Measurements from ENCODE around the gene USP14.

Gene USP14

DNA sequence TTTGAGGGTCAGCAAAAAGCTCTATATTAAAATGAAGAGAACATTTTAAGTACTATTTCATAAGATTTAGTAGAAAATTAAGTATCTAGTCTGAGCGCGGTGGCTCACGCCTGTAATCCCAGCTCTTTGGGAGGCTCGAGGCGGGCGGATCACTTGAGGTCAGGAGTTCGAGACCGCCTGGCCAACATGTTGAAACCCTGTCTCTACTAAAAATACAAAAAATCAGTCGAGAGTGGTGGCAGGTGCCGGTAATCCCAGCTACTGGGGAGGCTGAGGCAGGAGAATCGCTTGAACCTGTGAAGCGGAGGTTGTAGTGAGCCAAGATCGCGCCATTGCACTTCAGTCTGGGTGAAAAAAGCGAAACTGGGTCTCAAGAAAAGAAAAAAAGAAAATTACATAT is 1.6 kb downstream of the USP14 start:
- no peak for DNase-seq (ENCODE audit: low spot score)

GRCh38 chr18:160831-161570 is 2.6 kb downstream of the USP14 start:
- no peak for DNase-seq (ENCODE audit: low spot score)

DNA sequence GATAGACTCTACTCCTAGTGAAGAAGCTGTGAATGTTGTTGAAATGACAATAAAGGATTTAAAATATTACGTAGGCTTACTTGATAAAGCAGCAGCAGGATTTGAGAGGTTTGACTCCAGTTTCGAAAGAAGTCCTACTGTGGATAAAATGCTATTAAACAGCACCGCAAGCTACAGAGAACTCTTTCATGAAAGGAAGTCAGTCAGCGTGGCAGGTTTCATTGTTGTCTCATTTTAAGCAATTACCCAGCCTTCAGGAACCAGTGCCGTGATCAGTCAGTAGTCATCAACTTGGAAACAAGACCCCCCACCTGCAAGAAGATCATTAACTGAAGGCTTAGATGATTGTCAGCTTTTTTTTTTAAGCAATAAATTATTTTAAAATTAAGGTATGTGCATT is 14.0 kb downstream of the USP14 start:
- no peak for DNase-seq (ENCODE audit: low spot score)

- DNase-seq (ENCODE audit: low spot score), result no peak
Measured at GRCh38 chr18:179499-179898, 21.1 kb downstream of the USP14 start.

DNA sequence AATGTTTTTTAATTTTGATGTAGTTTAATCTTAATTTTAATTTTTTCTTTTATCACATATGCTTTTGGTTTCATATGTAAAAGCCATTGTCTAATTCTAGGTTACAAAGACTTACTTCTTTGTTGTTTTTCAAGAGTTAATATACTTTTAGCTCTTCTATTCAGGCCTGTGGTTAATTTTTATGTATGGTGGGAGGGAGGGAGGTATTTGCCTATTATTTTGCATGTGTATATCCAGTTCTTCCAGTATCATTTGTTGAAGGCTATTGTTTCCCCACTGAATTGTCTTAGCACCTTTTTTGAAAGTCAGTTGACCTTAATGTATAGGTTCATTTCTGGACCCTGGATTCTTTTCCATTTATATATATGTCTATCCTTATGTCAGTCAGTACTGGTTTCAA is 23.4 kb downstream of the USP14 start:
- no peak for DNase-seq (ENCODE audit: low spot score)

- DNase-seq (ENCODE audit: low spot score), result no peak
Measured at GRCh38 chr18:183769-184168, 25.4 kb downstream of the USP14 start.

- no peak for DNase-seq (ENCODE audit: low spot score)
Measured at GRCh38 chr18:189254-189653, 30.9 kb downstream of the USP14 start.

DNA sequence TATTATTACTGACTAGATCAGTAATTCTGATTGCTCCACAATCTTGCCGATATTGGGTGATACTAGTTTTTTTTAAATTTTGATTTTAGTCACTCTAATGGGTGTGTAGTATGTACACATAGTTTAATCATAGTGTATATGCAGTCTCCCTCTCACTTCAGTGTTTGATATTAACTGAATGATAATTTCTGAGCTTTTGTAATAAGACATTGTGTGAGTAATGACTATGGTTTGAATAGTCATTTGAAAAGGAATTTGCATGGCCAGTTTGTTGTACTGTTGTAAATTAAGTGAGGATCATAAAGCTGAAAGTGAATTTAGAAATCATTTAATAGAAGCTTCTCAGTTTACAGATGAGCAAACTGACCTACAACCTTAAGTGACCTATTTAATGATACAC is 33.4 kb downstream of the USP14 start:
- DNase-seq (ENCODE audit: low spot score), result no peak

DNA sequence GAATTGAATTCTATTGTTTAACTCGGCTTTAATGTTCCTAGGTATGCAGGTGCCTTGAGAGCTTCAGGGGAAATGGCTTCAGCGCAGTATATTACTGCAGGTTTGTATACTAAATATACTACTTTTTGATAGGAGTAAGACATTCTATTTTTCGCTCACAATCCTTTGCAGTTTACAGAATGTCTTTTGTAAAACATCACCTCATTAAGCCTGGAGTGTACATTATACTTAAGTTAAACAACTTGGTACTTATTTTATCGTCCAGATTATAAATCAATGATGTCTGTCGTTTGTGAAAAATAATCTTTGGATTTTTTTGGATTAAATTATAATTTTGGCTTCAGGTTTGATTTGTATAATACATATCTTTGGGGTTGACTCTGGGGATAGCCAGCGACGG is 34.4 kb downstream of the USP14 start:
- DNase-seq (ENCODE audit: low spot score), result no peak

GRCh38 chr18:195651-196050 is 37.3 kb downstream of the USP14 start:
- DNase-seq (ENCODE audit: low spot score), result no peak

GRCh38 chr18:199214-199613 is 40.9 kb downstream of the USP14 start:
- DNase-seq (ENCODE audit: low spot score), result no peak

GRCh38 chr18:199768-200167 is 41.4 kb downstream of the USP14 start:
- DNase-seq (ENCODE audit: low spot score), result no peak

DNA sequence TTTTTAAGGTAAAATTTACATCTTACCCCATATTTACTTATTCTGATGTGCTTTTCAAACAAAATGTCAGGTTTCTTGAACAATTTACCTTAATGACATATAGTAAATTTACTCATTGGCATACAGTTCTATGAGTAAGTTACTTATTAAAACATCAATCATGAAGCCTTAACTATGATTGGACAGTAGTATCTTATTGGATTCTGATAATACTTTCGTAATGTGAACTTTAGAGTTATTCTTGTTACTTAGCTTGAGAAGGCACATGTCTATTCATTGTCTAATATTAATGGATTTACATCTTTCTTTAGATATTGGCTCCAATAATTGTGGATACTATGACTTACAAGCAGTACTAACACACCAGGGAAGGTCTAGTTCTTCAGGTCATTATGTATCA is 51.7 kb downstream of the USP14 start:
- no peak for DNase-seq (ENCODE audit: low spot score)

DNA sequence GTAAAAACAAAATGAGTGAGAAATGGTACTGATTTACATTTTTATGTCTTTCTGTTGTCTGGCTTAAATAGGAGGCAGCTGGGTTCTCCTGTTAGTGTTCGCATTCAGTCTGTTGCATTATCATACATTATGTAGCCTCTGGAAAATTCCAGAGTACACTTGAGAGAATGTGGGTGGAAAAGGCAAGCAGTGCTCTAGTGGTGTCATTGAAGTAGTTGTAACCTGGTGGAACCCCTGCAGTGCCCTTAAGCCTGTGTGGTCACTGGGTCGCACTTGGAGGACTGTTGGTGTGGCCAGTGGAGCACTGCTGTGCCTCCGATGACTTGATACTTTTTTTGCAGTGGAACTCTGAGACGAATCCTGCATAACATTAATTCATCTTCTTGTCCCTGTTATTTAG is 52.4 kb downstream of the USP14 start:
- no peak for DNase-seq (ENCODE audit: low spot score)

- DNase-seq (ENCODE audit: low spot score), result no peak
Measured at GRCh38 chr18:211582-211981, 53.2 kb downstream of the USP14 start.

DNA sequence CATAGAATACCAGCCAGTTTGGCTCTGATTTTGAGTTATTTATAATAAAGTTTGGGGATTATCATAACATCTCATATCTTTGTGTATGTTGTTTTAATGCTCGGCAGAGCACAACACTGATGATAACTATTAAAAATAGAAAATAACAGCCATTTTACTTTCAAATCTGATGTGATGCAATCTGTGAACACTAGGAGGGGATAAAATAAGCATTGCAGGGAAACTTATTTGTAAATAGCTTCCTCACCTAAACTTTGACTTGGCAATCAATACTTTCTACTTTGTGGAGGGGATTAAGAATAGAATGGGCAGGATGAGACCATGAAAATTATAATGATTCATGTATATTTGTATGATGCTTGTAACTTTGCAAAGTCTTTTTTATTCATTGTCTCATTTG is 54.4 kb downstream of the USP14 start:
- DNase-seq (ENCODE audit: low spot score), result no peak

- no peak for DNase-seq (ENCODE audit: low spot score)
Measured at GRCh38 chr18:213505-213904, 55.1 kb downstream of the USP14 start.

DNA sequence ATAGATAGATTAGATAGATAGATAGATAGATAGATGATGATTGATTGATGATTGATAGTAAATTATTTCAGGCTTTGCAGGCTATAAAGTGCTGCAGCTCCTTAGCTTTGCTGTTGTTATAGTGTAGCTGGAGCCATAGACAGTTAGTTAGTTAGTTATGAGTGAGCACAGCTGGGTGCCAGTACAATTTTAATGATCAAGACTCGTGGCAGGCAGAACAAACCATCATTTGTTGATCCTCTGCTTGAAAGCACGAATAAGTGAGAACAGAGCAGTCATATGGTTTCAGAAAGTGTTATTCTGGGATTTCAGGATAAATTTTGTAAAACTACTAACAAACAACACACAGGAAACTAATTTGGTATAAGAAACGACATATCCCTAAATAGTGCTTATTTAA is 55.6 kb downstream of the USP14 start:
- no peak for DNase-seq (ENCODE audit: low spot score)

- DNase-seq (ENCODE audit: low spot score), result no peak
Measured at GRCh38 chr18:215448-216010, 57.2 kb downstream of the USP14 start.

DNA sequence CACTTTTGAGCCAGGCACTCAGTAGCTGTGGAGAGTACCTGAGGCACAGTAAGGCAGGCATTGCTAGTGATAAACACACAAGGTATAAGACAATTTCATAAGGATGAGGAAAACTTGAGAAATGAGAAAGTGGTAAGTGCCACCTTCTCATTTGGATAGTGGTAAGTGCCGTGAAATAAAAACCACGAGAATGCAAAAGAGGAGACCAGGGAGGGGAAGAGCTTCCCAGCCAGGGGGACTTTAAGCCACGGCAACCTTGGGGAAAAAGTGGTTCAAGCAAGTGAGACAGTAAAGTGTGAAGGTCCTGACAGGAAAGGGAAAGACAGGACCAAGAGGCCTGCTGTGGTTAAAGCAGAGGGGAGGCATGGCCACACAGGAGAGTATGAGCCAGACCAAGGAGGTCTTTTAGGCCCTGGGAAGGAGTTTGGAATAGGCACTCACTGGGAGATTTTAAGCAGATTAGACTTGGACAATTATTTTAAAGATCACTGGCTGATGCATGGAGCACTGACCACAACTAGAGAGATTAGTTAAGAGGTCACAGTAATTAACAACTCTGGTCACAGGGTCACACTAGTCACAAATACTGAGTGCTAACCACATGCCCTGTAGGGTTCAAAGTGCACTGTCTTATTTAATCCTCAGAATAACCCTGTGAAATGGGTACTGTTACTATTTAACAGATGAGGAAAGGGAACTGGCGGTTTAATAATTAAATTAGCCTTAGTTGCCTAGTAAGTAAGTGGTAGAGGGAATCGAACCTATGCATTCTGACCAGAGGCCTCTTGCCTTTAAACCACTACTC is 59.4 kb downstream of the USP14 start:
- no peak for DNase-seq (ENCODE audit: low spot score)

GRCh38 chr18:220708-221107 is 62.4 kb downstream of the USP14 start:
- DNase-seq (ENCODE audit: low spot score), result no peak

DNA sequence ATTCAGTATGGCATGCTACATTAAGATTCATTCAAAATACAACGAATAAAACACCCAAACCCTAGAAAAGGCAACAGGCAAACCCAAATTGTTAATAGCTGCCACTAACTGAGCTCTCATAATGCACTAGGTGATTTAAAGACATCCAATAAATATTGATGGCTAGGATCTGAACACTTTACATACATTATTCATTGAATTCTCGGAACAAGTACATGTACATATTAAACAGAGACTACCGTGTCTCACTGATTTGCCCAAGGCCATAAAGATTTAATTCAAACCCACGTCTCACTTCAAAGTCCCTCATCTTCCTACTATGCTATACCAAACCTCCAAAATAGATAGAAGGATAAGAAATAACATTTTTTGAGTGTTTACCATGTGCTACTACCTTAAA is 67.4 kb downstream of the USP14 start:
- no peak for DNase-seq (ENCODE audit: low spot score)

DNA sequence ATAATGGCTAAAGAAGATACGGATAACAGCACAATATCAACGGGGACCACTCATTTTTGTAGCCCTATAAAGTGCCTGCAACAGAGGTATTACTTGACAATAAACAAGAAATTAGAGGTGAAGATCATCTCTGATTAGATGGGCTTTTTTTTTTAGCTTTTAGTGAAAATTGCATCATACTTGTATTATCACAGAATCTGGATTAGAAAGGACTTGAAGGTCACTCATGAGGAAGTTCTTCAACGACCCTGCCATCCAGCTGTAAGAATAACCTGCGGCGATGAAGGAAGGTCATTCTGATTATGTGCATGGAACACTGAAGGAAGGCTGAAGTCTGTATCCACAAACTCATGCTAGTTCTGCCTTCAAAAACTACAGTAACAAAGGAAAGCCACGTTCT is 69.0 kb downstream of the USP14 start:
- DNase-seq (ENCODE audit: low spot score), result no peak

Data from AG08396 (cell line).